GM18499 (cell line): Measurements from ENCODE around the gene SLC35E2B.
A peak's percentile ranks its signal among the peaks of the same experiment; 100 is the strongest.
"Not testable (repeated sequence)": the region's sequence is repeated elsewhere in the genome, so short reads cannot be mapped to it uniquely, and the experiment has no call there.

Experiments
- ATAC-seq: cut with Tn5 transposase; IDR thresholded peaks from one replicate; pipeline ENCODE4 v1.9.1; 2021; ENCODE audit warnings: moderate number of reproducible peaks; ENCODE audit not compliant: insufficient read depth, unreplicated experiment

Gene SLC35E2B

DNA sequence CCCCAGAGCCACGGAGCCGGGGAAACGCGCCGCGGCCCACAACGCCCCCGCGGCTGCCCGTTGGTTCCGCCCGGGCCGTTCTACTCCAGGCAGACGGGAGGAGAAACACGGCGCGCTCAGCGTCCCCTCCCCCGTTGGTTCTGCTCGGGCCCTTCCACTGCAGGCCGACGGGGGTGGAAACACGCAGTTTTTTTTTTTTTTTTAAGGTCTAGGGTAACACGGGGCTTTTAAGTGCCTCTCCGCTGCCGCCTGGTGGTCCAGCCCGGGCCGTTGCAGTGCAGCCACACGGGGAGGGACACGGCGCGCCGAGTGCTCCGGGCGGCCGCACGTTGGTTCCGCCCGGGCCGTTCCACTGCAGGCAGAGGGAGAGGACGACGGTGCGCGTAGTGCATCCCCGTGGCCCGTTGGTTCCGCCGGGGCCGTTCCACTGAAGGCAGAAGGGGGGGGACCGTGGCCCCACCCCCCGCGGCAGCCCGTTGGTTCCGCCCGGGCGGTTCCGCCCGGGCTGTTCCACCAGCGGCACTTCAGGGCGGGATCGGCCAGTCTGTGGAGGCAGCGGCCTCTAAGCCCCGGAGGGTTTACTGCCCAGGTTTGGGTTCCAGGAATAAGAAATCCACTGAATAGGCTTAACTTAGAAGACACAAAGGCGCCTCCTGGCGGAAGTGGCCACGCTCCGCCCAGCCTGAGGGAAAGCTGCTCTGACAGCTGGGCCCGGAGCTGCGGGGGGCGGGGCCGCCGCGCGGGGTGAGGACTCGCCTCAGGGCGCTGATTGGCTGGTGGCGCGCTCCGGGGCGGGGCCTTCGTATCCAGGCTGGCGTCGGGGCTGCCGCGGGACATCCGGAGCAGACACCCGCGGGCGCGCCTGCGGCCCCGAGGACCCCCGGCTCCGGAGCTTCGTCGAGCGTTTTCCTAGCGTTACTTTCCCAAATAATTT lies at the start of gene SLC35E2B:
Gene SLC35E2B (minus strand): TSS at position 82 of the 934 bp plus-strand sequence. CDS start 16,096 bp downstream, outside the sequence.
- peak; percentile 53 for ATAC-seq

DNA sequence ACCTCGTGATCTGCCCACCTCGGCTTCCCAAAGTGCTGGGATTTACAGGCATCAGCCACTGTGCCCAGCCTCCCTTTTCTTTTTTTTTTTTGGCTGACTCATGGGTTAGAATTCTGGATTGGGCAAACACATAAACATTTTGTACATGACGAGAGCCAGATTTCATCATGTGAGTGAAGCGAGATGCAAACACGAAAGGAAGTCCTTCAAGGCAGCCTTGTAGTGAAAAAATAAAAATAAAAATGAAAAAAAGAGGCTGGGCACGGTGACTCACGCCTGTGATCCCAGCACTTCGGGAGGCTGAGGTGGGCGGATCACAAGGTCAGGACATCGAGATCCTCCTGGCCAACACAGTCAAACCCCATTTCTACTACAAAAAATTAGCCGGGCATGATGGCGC lies 48.4 kb upstream of the SLC35E2B start:
- not testable (repeated sequence) for ATAC-seq

GRCh38 chr1:1738799-1739337 lies 46.3 kb upstream of the SLC35E2B start:
- not testable (repeated sequence) for ATAC-seq

- ATAC-seq: not testable (repeated sequence)
Observed at GRCh38 chr1:1737675-1738590, 45.3 kb upstream of the SLC35E2B start.

DNA sequence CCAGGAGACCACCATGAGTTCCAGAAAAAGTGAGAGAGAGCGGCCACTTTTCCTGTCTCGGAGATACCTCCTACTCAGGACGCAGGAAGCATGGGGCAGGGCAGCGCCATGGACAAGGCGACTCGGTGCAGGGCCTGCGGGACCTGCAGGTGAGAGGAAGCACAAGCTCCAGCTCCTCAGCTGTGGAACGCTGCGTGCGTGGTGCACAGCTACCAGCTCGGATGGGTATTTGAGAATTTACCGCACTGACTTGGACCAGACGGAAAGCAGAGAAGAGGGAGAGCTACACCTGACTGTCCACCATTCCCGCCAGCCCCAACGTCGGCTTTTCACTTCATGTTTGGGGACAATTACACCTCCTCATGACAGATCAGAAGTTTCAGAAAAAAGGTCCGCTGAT lies 39.8 kb upstream of the SLC35E2B start:
- no peak for ATAC-seq

GRCh38 chr1:1730870-1731269 lies 38.3 kb upstream of the SLC35E2B start:
- ATAC-seq: no peak

- not testable (repeated sequence) for ATAC-seq
Observed at GRCh38 chr1:1730230-1730629, 37.6 kb upstream of the SLC35E2B start.

- ATAC-seq: not testable (repeated sequence)
Observed at GRCh38 chr1:1729116-1729816, 36.7 kb upstream of the SLC35E2B start.

GRCh38 chr1:1728308-1729005 lies 35.9 kb upstream of the SLC35E2B start:
- not testable (repeated sequence) for ATAC-seq

GRCh38 chr1:1727131-1727651 lies 34.6 kb upstream of the SLC35E2B start:
- ATAC-seq: not testable (repeated sequence)

DNA sequence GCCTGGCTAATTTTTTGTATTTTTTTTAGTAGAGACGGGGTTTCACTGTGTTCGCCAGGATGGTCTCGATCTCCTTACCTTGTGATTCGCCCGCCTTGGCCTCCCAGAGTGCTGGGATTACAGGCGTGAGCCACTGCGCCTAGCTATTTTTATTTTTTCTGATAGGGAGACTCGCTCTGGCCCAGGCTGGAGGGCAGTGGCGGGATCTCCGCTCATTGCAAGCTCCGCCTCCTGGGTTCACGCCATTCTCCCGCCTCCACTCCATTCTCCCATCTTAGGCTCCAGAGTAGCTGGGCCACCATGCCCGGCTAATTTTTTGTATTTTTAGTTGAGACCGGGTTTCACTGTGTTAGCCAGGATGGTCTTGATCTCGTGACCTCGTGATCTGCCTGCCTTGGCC lies 33.5 kb upstream of the SLC35E2B start:
- ATAC-seq: not testable (repeated sequence)

DNA sequence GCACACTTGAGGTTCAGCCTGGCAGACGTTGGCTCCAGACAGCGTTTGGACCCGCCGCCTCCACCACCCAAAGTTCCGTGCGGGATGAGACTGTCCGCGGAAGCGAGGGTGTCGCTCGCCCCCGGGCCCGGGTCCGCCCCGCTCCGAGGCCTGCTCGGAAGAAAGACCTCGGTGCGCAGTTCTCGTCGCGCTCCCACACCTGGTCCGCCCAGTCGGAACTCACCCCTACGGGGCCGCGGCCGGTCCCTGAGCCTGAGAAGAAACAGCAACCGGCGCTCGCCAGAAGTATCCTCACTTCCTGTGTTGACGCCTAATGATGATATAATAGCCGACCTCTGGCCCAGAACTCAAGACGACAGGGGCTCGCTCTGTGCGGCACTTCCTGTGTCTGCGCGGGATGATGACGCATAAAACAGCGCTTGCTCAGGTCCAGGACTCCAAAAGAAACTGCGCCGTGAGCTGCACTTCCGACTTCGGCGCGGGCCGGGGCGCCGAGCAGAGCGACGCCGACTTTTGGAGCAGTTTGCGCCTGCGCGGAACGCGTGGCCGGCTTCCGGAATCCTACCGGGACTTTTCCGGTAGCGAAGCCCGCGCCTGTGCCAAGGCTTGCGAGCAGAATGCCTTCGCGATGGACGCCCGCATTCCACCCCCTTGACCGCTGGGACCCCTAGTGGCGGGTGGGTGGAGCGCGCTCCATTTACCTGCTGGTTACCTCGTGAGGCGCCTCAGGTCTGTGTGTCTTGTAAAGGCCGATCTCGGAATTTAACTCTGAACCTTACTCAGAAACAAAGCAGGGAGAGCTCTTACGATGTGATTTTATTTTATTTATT lies 31.7 kb upstream of the SLC35E2B start, which contains the start of gene CDK11A:
Gene CDK11A (minus strand): TSS at position 323 of the 830 bp plus-strand sequence. CDS start 1,539 bp downstream, outside the sequence.
- peak; percentile 90 for ATAC-seq

DNA sequence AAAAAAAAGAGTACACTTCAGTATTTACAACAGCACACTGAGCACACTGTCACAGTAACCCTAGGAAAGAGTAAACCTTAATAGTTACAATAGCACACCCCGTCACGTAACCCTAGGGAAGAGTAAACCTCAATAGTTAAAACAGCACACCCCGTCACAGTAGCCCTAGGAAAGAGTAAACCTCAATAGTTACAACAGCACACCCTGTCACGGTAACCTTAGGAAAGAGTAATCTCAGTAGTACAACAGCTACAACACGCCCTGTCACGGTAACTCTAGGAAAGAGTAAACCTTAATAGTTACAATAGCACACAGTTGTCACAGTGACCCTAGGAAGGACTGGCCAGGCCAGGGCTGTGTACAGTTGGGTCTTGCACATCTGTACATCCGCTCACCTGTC lies 28.6 kb upstream of the SLC35E2B start:
- ATAC-seq: no peak

- not testable (repeated sequence) for ATAC-seq
Observed at GRCh38 chr1:1715109-1715883, 22.7 kb upstream of the SLC35E2B start.

- ATAC-seq: not testable (repeated sequence)
Observed at GRCh38 chr1:1707897-1708296, 15.3 kb upstream of the SLC35E2B start.

DNA sequence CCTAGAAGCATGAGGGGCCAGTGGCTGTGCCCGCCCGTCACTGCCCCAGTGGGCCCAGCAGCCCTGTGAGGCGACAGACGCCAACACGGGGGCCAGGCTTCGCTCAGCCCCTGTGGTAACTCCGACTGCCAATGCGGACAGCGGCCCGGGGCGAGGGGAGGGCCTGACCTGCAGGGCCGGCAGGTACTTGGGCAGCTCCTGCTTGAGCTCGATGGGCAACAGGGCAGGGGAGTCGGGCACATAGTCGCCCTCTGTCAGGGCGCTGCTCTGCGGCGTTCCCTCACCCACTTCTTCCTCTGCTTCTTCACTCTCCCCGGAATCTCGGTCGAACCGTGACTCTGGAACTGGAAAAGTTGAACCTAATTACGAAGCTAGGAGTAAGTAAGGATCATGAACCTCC lies 14.6 kb upstream of the SLC35E2B start:
- not testable (repeated sequence) for ATAC-seq

GRCh38 chr1:1705623-1706022 lies 13.0 kb upstream of the SLC35E2B start:
- ATAC-seq: not testable (repeated sequence)
